HepG2 (cell line): ENCODE data around the gene CKS1B. TPM values are rescaled to one million over a fixed set of nuclear protein-coding genes. Genes with fewer than 3 reads are reported as not detected.
A peak's percentile ranks its signal among the peaks of the same experiment; 100 is the strongest.

Experiments
- CEBPG ChIP-seq: IDR thresholded peaks from 2 replicates; pipeline ENCODE4 v1.6.1; 2016
- CHD2 ChIP-seq: IDR thresholded peaks from 2 replicates; pipeline ENCODE4 v1.6.1; 2011; ENCODE audit warnings: low read depth, low read length, improper control_type of control experiment
- ELF1 ChIP-seq: sonication (generic); formaldehyde crosslinking; IDR thresholded peaks from 2 replicates; pipeline ENCODE4 v1.4.0; 2020; ENCODE audit warnings: missing genetic modification reagents
- FOSL1 ChIP-seq: sonication (generic); formaldehyde crosslinking; IDR thresholded peaks from 2 replicates; pipeline ENCODE4 v1.9.0; 2021; ENCODE audit warnings: missing genetic modification reagents, borderline replicate concordance
- FOXC1 ChIP-seq: sonication (generic); formaldehyde crosslinking; IDR thresholded peaks from 2 replicates; pipeline ENCODE4 v1.8.0; 2022; ENCODE audit warnings: mild to moderate bottlenecking, missing genetic modification reagents, borderline replicate concordance
- GZF1 ChIP-seq: sonication (generic); formaldehyde crosslinking; IDR thresholded peaks from 2 replicates; pipeline ENCODE4 v1.5.1; 2020; ENCODE audit warnings: mild to moderate bottlenecking, missing genetic modification reagents
- ISL2 ChIP-seq: sonication (generic); formaldehyde crosslinking; IDR thresholded peaks from 2 replicates; pipeline ENCODE4 v1.5.0; 2020; ENCODE audit warnings: missing genetic modification reagents
- KDM1A ChIP-seq: IDR thresholded peaks from 2 replicates; pipeline ENCODE4 v1.6.1; 2016; ENCODE audit warnings: missing compliant biosample characterization
- KLF13 ChIP-seq: sonication (generic); formaldehyde crosslinking; IDR thresholded peaks from 2 replicates; pipeline ENCODE4 v1.4.0; 2020; ENCODE audit warnings: mild to moderate bottlenecking, missing genetic modification reagents
- MTA1 ChIP-seq: sonication (generic); formaldehyde crosslinking; IDR thresholded peaks from 2 replicates; pipeline ENCODE4 v1.4.0; 2020; ENCODE audit warnings: missing genetic modification reagents, mild to moderate bottlenecking, borderline replicate concordance
- NR1H2 ChIP-seq: sonication (generic); formaldehyde crosslinking; IDR thresholded peaks from 2 replicates; pipeline ENCODE4 v1.8.1; 2022; ENCODE audit warnings: low read depth, missing genetic modification reagents, borderline replicate concordance
- RAD21 ChIP-seq: fragments of 450-650 bp; formaldehyde crosslinking; IDR thresholded peaks from 2 replicates; pipeline ENCODE4 v1.5.0; 2020; ENCODE audit warnings: mild to moderate bottlenecking
- RBFOX2 ChIP-seq: fragments of 200-400 bp; formaldehyde crosslinking; IDR thresholded peaks from 2 replicates; pipeline ENCODE4 v1.6.1; 2017; ENCODE audit warnings: low read depth, mild to moderate bottlenecking, low read length
- SOX13 ChIP-seq, 3 experiments: fragments of 450-650 bp in 1 of 3; sonication (generic) in 1 of 3; formaldehyde crosslinking in 1 of 3; IDR thresholded peaks in 2 of 3; conservative IDR thresholded peaks in 1 of 3; 2 replicates each; pipeline versions ENCODE4 v1.5.0 to v1.6.1; 2016 to 2020; ENCODE audit warnings: antibody characterized with exemption in 1 of 3, mild to moderate bottlenecking in 1 of 3, missing compliant biosample characterization in 1 of 3, missing genetic modification reagents in 1 of 3, moderate library complexity in 1 of 3
- SP5 ChIP-seq: IDR thresholded peaks from 2 replicates; pipeline ENCODE4 v1.6.1; 2016; ENCODE audit warnings: low read depth, borderline replicate concordance
- ZBTB10 ChIP-seq: sonication (generic); formaldehyde crosslinking; IDR thresholded peaks from 2 replicates; pipeline ENCODE4 v1.4.0; 2020; ENCODE audit warnings: missing genetic modification reagents, borderline replicate concordance
- ZFP36L2 ChIP-seq: sonication (generic); formaldehyde crosslinking; IDR thresholded peaks from 2 replicates; pipeline ENCODE4 v1.4.0; 2020; ENCODE audit warnings: missing genetic modification reagents
- ZNF20 ChIP-seq: sonication (generic); formaldehyde crosslinking; IDR thresholded peaks from 2 replicates; pipeline ENCODE4 v1.4.0; 2020; ENCODE audit warnings: mild to moderate bottlenecking, moderate library complexity, missing genetic modification reagents
- ZNF232 ChIP-seq: sonication (generic); formaldehyde crosslinking; IDR thresholded peaks from 2 replicates; pipeline ENCODE4 v1.4.0; 2020; ENCODE audit warnings: missing genetic modification reagents, borderline replicate concordance
- ZNF256 ChIP-seq: sonication (generic); formaldehyde crosslinking; conservative IDR thresholded peaks from 2 replicates; pipeline ENCODE4 v1.4.0; 2020; ENCODE audit warnings: missing genetic modification reagents
- ZNF274 ChIP-seq: sonication (generic); formaldehyde crosslinking; IDR thresholded peaks from 2 replicates; pipeline ENCODE4 v1.5.1; 2020; ENCODE audit warnings: mild to moderate bottlenecking, missing genetic modification reagents
- ZNF513 ChIP-seq: sonication (generic); formaldehyde crosslinking; conservative IDR thresholded peaks from 2 replicates; pipeline ENCODE4 v1.5.0; 2020; ENCODE audit warnings: missing genetic modification reagents
- ZNF567 ChIP-seq: sonication (generic); formaldehyde crosslinking; IDR thresholded peaks from 2 replicates; pipeline ENCODE4 v1.8.1; 2023; ENCODE audit warnings: mild to moderate bottlenecking, missing genetic modification reagents, borderline replicate concordance
- ZNF605 ChIP-seq: sonication (generic); formaldehyde crosslinking; IDR thresholded peaks from 2 replicates; pipeline ENCODE4 v1.8.0; 2022; ENCODE audit warnings: mild to moderate bottlenecking, missing genetic modification reagents
- ZNF746 ChIP-seq: sonication (generic); formaldehyde crosslinking; IDR thresholded peaks from 2 replicates; pipeline ENCODE4 v1.8.0; 2022; ENCODE audit warnings: mild to moderate bottlenecking, missing genetic modification reagents
- ZNF75D ChIP-seq: sonication (generic); formaldehyde crosslinking; IDR thresholded peaks from 2 replicates; pipeline ENCODE4 v1.8.1; 2023; ENCODE audit warnings: missing genetic modification reagents, mild to moderate bottlenecking, borderline replicate concordance
- polyA plus RNA-seq, 8 experiments: library from polyadenylated mRNA; depleted of rRNA in 3 of 8; stranded (reverse) in 7 of 8; unstranded in 1 of 8; fragments of >200 nt; fragmentation: Illumina TruSeq in 4 of 8; extraction: Trizol in 4 of 8; gene quantifications; 2 replicates each; pipeline versions ENCODE4 v1.2.1 to v1.2.3, GENCODE V29; 2011 to 2016; ENCODE audit warnings: low read depth in 4 of 8, missing spikeins in 1 of 8, mixed read lengths in 1 of 8; ENCODE audit not compliant: insufficient read depth in 1 of 8
- total RNA-seq, 5 experiments: library from RNA; depleted of rRNA; stranded (reverse); fragments of >200 nt; fragmentation: Illumina TruSeq; extraction: Trizol; gene quantifications; 2 replicates each; pipeline ENCODE4 v1.2.3, GENCODE V29; 2016; ENCODE audit warnings: low read depth in 1 of 5
- TF ChIP-seq, protein P1 (sequence below): fragments of 450-650 bp; IDR thresholded peaks from 2 replicates; pipeline ENCODE4 v1.6.1; 2016

Gene CKS1B
- total and polyA plus RNA-seq, 2 of the 13 experiments (the other 11 are each of a cell fraction or from before 2014, with no cell fraction given), result 217 to 222 TPM

- TF ChIP-seq ZNF513 (CRISPR knock-in tag), result no peak
- no peak for TF ChIP-seq FOXC1 (CRISPR knock-in tag)
- peak; percentile 31; the same call in 1 of the 2 replicates for TF ChIP-seq ZNF605 (CRISPR knock-in tag)
- no peak; the same call in 1 of the 2 replicates for TF ChIP-seq ISL2 (CRISPR knock-in tag)
- TF ChIP-seq ZNF20 (CRISPR knock-in tag), result peak; percentile 37; the same call in 1 of the 2 replicates
- no peak for TF ChIP-seq ZNF746 (CRISPR knock-in tag)
- TF ChIP-seq ZNF274 (CRISPR knock-in tag), result peak; percentile 43; the same call in 1 of the 2 replicates
- TF ChIP-seq ZBTB10 (CRISPR knock-in tag), result no peak
- TF ChIP-seq, protein P1, sequence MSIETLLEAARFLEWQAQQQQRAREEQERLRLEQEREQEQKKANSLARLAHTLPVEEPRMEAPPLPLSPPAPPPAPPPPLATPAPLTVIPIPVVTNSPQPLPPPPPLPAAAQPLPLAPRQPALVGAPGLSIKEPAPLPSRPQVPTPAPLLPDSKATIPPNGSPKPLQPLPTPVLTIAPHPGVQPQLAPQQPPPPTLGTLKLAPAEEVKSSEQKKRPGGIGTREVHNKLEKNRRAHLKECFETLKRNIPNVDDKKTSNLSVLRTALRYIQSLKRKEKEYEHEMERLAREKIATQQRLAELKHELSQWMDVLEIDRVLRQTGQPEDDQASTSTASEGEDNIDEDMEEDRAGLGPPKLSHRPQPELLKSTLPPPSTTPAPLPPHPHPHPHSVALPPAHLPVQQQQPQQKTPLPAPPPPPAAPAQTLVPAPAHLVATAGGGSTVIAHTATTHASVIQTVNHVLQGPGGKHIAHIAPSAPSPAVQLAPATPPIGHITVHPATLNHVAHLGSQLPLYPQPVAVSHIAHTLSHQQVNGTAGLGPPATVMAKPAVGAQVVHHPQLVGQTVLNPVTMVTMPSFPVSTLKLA, result no peak
- peak; percentile 64; the same call in 1 of the 2 replicates for TF ChIP-seq MTA1 (CRISPR knock-in tag)
- no peak for TF ChIP-seq GZF1
- peak; percentile 20; the same call in 1 of the 2 replicates for TF ChIP-seq ELF1 (CRISPR knock-in tag)
- TF ChIP-seq KLF13 (CRISPR knock-in tag), result no peak
- no peak for TF ChIP-seq ZFP36L2
- TF ChIP-seq ZNF256 (CRISPR knock-in tag), result no peak
- 0 out of 2 replicates have a peak, but pooled peaks have one; percentile 36 for TF ChIP-seq ZNF232 (CRISPR knock-in tag)
- no peak for TF ChIP-seq CHD2
- TF ChIP-seq RBFOX2, result peak; percentile 63
- TF ChIP-seq RAD21 (CRISPR knock-in tag), result peak; percentile 11; the same call in 1 of the 2 replicates
- no peak for TF ChIP-seq ZNF75D (CRISPR knock-in tag)
- peak; percentile 98 for TF ChIP-seq SP5
- TF ChIP-seq FOSL1, result no peak
- TF ChIP-seq NR1H2 (CRISPR knock-in tag), result no peak
- no peak for TF ChIP-seq ZNF567
- TF ChIP-seq SOX13 (IDR thresholded peaks at IDR 0.05), result no peak
- no peak for TF ChIP-seq SOX13 (CRISPR knock-in tag; conservative IDR thresholded peaks at IDR 0.05 in 1 of 2, IDR thresholded peaks at IDR 0.05 in 1 of 2)
- peak; percentile 12; the same call in 1 of the 2 replicates for TF ChIP-seq CEBPG (CRISPR knock-in tag)
- TF ChIP-seq KDM1A, result no peak
These were observed 42.5 kb upstream of the CKS1B start (continued) for GRCh38 chr1:154931940-154932487.
